Measurements from ENCODE around the gene PRKN. TPM values are rescaled to one million over a fixed set of nuclear protein-coding genes. Genes with fewer than 3 reads are reported as not detected.

The PRKN gene
- total RNA-seq, 4 donors from 2014 or later = 6.3 to 11.9 (median 9.5) TPM

DNA sequence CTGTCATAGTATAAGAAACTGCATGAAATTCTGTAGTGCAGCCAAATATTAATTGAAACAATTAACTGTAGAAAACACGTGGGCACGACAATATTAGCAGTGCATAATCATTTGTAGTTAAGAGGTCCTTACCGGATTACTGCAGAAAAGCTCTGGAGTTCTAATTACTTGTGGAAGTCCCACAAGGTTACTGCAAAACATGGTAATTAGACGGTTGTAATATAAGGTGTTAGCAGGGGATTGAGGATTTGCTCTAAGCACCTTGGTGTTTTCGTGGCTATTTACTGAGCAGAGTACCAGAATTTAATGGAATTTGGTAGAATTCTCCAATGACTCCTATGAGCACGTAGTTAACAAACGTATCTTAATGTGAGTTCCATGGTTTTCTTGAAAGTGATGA lies 980.1 kb downstream of the PRKN start:
- no peak for DNase-seq (ENCODE audit: low spot score in 2 of 2)
- no peak overlapping the region for H3K4me3 ChIP-seq (ENCODE audit: low read depth, poor library complexity, severe bottlenecking)
- TF ChIP-seq POLR2A (IDR thresholded peaks at IDR 0.05) = no peak
- TF ChIP-seq, protein P1, sequence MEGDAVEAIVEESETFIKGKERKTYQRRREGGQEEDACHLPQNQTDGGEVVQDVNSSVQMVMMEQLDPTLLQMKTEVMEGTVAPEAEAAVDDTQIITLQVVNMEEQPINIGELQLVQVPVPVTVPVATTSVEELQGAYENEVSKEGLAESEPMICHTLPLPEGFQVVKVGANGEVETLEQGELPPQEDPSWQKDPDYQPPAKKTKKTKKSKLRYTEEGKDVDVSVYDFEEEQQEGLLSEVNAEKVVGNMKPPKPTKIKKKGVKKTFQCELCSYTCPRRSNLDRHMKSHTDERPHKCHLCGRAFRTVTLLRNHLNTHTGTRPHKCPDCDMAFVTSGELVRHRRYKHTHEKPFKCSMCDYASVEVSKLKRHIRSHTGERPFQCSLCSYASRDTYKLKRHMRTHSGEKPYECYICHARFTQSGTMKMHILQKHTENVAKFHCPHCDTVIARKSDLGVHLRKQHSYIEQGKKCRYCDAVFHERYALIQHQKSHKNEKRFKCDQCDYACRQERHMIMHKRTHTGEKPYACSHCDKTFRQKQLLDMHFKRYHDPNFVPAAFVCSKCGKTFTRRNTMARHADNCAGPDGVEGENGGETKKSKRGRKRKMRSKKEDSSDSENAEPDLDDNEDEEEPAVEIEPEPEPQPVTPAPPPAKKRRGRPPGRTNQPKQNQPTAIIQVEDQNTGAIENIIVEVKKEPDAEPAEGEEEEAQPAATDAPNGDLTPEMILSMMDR (IDR thresholded peaks at IDR 0.05) = no peak
- WGBS, 2 donors = 79 to 82% methylated on average over 7 of the region's 7 CpGs
- intact Hi-C loops (cut with DNase I; ENCODE audit: low total_unique reads) = no loop called here

DNA sequence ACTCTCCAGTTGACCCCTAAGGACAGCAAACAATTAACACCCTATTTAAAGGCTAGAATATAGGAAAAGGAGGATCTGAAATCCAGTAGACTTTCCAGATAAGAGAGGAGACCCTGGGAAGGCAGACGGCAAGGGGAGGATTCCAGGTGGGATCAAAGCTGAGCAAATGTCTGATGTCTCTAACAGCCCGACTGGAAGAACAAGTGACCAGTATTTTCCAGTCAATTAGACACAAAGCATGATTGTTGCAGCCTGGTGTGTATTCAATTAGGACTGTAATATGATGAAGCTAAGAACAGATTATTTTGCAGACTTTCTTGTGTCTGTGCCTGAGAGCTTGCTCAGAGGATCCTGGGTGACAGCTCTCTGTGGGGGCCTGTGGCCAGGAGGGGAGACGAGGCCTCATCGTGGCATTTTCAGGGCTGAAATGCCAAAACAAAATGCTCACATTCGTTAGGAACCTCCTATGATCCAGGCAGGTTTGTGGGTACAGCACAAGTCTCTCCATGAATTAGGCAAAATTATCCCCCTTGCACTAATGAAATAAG lies 981.9 kb downstream of the PRKN start:
- intact Hi-C loops (cut with DNase I; ENCODE audit: low total_unique reads) = no loop called here
- 48 to 53% methylated on average over 5 of the region's 5 CpGs for WGBS, 2 donors
- TF ChIP-seq, protein P1 (IDR thresholded peaks at IDR 0.05) = no peak
- TF ChIP-seq POLR2A (IDR thresholded peaks at IDR 0.05) = no peak
- no peak for DNase-seq (ENCODE audit: low spot score in 2 of 2)
- no peak overlapping the region for H3K4me3 ChIP-seq (ENCODE audit: low read depth, poor library complexity, severe bottlenecking)

DNA sequence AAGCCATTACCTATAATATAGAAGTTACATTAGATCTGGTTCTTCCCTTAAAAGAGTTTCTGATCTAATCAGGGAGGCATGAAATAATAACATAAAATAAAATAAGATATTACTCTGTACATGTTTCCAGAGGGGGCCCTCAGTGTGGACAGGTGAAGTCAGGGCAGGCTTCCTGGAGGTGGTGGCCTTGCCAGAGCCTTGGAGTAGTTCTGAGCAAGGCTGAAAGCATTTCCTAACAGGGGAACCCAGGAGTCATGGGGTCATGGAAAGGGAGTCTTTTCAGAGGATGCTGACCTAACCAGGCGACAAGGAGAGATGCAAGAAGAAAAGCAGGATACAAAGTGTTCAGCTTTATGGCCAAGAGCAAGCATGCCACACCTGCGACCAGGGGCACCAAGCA lies 982.4 kb downstream of the PRKN start:
- H3K4me3 ChIP-seq (ENCODE audit: low read depth, poor library complexity, severe bottlenecking) = no peak overlapping the region
- intact Hi-C loops (cut with DNase I; ENCODE audit: low total_unique reads) = no loop called here
- TF ChIP-seq POLR2A (IDR thresholded peaks at IDR 0.05) = no peak
- TF ChIP-seq, protein P1 (IDR thresholded peaks at IDR 0.05) = no peak
- no peak for DNase-seq (ENCODE audit: low spot score in 2 of 2)
- WGBS, 2 donors = 91 to 93% methylated on average over 2 of the region's 2 CpGs

DNA sequence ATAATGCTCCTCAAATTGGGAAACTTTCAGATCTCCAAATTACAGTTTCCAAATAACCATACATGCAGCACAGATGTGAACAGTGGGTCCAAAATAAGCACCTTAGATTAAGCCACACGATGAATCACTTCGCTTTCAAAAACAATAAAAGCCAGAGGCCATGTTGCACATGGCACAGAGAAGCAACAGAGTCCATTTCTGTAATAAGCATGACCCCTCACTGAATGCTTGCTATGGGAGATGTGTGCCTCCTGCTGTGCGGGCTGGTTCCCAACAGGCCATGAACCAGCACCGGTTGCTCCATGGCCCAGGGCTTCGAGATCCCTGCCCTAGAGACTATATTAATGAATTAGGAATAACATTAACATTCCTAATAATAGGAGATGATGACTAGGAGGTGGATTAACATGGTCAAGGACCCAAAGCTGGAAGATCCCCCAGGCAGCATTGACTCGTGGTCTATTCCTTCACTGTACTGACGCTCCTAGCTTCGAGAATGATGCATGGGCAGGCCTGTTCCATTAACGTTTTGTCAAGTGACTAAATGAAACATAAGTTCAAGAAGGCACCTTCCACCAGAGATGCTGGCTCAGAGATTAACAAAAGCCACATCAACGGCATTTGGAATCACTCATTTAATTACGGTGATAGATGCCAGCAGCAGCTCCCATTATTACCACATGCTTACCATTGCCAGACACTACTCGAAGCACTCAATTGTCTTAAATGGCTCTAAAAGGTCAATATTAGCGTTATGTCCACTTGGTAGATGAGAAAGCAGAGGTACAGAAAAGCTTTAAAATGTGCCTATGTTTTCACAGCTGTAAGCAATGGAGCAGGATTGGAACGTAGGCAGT lies 983.1 kb downstream of the PRKN start:
- no peak for DNase-seq (ENCODE audit: low spot score in 2 of 2)
- TF ChIP-seq, protein P1 (IDR thresholded peaks at IDR 0.05) = no peak
- TF ChIP-seq POLR2A (IDR thresholded peaks at IDR 0.05) = no peak
- no peak overlapping the region for H3K4me3 ChIP-seq (ENCODE audit: low read depth, poor library complexity, severe bottlenecking)
- intact Hi-C loops (cut with DNase I; ENCODE audit: low total_unique reads) = no loop called here
- 70 to 82% methylated on average over 14 of the region's 14 CpGs for WGBS, 2 donors

DNA sequence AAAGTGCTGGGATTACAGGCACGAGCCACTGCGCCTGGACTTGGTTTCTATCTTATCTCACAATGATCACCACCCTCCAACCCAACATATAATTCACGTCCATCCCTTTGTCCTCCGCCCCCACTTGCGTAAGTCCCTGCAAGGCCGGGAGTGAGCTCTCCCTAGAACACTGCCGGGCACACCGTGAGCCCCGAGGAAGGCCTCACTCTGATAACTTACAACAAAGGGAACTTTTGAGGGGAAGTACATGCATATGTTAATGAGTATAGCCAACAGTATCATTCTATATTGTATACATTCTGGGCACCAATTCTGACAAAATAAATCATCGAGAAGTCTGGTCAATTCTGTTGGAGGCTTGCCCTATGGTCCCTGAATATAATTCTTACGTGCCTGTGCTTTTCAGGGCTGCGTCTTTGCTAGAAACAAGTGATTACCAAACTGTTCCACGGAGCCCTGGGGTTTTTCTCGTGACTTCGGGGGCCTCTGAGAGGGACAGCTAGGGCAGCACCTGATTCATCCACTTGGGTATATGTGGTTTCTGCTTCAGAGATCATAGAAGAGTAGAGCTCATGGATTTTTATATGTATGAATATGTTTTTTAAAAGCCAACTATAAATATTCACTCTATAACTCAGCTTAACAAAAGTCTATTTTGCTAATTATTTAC lies 983.9 kb downstream of the PRKN start:
- no peak for DNase-seq (ENCODE audit: low spot score in 2 of 2)
- TF ChIP-seq, protein P1 (IDR thresholded peaks at IDR 0.05) = no peak
- no peak for TF ChIP-seq POLR2A (IDR thresholded peaks at IDR 0.05)
- WGBS, 2 donors = 93 to 94% methylated on average over 15 of the region's 15 CpGs
- no peak overlapping the region for H3K4me3 ChIP-seq (ENCODE audit: low read depth, poor library complexity, severe bottlenecking)
- intact Hi-C loops (cut with DNase I; ENCODE audit: low total_unique reads) = no loop called here
